Lower lobe of right lung (tissue), 2 donors: Measurements from ENCODE around the gene SEMA3G. TPM values are rescaled to one million over a fixed set of nuclear protein-coding genes. Genes with fewer than 3 reads are reported as not detected.

ENCODE experiments used
- ATAC-seq, 2 donors: fragments of 200-7000 bp; cut with Tn5 transposase; one replicate each; pipeline ENCODE4 v1.9.1; 2020 to 2022; ENCODE audit warnings: mild to moderate bottlenecking in 2 of 2, moderate library complexity in 2 of 2
- DNase-seq: peaks from one replicate; pipeline ENCODE4 v3.0.0-alpha.2; 2020
- H3K27ac ChIP-seq: fragments of 200-600 bp; one replicate; pipeline ENCODE4 v1.8.0; 2022
- H3K27me3 ChIP-seq: fragments of 200-600 bp; one replicate; pipeline ENCODE4 v1.8.0; 2022; ENCODE audit warnings: low read depth
- H3K36me3 ChIP-seq: fragments of 200-600 bp; one replicate; pipeline ENCODE4 v1.8.0; 2022; ENCODE audit warnings: mild to moderate bottlenecking
- H3K4me1 ChIP-seq: fragments of 200-600 bp; one replicate; pipeline ENCODE4 v1.8.0; 2022
- H3K4me3 ChIP-seq: fragments of 200-600 bp; one replicate; pipeline ENCODE4 v1.8.0; 2022; ENCODE audit warnings: mild to moderate bottlenecking
- H3K9me3 ChIP-seq: fragments of 200-600 bp; one replicate; pipeline ENCODE4 v1.8.0; 2022
- intact Hi-C: fragments of 100-400 bp; cut with DNase I; formaldehyde crosslinking; loops from one replicate; pipeline ENCODE4 v1.11.0; 2022
- total RNA-seq: library from RNA; stranded (reverse); fragmentation: NEBNext Ultra II Directional; extraction: Animal tissue kit (Norgen Biotek cat#: 25700); gene quantifications from one replicate; pipeline ENCODE4 v1.2.1, GENCODE V29; 2021
- TF ChIP-seq, protein P1 (sequence below): fragments of 200-600 bp; IDR thresholded peaks from one replicate; pipeline ENCODE4 v1.8.0; 2022; ENCODE audit warnings: antibody characterized with exemption, mild to moderate bottlenecking
- donor health status: DM: no; HTN: yes; CAD: no; lungs with severe emphysema.

SEMA3G gene
- total RNA-seq, 1 donor from 2014 or later: 23.6 TPM

DNA sequence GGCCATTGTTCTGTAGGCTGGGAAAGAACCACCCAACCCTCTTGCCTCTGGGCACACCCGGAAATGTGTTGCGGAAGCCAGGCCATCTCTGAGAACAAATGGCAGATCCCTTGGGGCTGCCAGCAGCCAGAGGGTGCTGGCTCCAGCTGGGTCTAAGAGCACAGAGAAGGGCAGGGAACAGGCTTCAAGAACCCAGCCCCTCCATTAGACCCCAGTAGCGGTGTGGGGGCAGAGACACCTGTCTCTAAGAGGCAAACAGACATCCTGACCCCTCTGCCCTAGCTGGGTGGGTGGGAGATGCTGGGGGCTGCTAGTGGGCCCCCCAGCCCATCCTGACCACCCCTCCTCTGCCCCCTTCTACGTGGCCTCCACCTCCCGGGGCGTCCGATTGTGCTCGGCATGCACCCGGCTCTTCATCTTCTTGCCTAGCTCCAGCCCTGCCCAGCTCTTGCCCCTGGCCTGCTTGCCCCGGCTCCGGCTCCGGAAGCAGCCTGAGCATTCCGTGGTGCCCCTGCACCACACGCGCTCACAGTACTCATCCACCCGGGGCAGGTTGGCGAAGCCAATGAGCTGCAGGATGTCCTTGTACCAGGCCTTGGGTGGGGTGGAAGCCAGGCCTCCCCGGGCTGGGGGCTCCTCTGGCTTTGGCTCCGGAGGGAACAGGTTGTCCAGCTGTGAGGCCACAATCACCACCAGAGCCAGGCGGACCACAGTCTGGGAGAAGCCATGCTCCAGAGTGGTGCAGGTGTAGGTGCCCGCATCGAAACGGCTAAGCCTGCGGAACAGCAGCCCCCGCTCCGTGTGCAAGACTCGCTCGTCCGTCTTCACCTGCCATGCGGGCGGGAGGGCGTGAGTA is 9.4 kb downstream of the SEMA3G start:
- H3K9me3 ChIP-seq: no peaks in the 10 kb centered on the region
- TF ChIP-seq, protein P1, sequence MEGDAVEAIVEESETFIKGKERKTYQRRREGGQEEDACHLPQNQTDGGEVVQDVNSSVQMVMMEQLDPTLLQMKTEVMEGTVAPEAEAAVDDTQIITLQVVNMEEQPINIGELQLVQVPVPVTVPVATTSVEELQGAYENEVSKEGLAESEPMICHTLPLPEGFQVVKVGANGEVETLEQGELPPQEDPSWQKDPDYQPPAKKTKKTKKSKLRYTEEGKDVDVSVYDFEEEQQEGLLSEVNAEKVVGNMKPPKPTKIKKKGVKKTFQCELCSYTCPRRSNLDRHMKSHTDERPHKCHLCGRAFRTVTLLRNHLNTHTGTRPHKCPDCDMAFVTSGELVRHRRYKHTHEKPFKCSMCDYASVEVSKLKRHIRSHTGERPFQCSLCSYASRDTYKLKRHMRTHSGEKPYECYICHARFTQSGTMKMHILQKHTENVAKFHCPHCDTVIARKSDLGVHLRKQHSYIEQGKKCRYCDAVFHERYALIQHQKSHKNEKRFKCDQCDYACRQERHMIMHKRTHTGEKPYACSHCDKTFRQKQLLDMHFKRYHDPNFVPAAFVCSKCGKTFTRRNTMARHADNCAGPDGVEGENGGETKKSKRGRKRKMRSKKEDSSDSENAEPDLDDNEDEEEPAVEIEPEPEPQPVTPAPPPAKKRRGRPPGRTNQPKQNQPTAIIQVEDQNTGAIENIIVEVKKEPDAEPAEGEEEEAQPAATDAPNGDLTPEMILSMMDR: no peak
- ATAC-seq (no peak), DNase-seq (no peak)
- intact Hi-C loops: no loop called here
- H3K4me1 ChIP-seq: peaks cover 57% of the 10 kb centered on the region
- no peaks in the 10 kb centered on the region for H3K27me3 ChIP-seq
- H3K27ac ChIP-seq: peak overlapping the region; percentile 18
- no peak overlapping the region for H3K4me3 ChIP-seq
- no peaks in the 10 kb centered on the region for H3K36me3 ChIP-seq

DNA sequence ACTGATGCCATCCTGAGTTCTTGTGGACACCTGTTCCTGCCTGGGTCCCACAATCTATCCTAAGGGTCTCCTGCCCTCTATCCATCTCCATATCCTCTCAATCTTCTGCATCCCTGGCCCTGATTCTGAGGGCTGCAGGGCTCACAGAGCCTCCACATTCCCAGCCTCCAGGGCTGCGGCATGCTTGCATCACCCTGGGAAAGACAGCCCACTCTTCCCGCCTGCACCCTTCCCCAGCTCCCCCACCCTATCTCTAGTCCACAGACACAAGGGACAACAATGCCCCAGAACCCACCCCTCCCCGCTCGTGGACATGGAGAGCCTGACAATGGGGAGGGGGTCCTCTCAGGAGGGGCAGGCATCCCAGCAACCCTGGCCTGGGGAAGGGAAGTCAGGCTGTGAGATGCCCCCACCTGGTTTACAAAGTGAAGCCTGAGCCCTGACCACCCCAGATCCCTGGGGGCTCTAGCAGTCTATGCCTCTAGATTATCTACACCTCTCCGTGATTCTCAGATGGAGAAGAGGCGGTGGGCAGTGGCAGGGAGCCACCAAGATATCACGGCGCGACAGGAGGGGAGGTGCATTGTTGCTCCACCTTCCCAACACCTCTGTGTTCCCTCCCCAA is 10.3 kb downstream of the SEMA3G start:
- H3K4me1 ChIP-seq: peaks cover 58% of the 10 kb centered on the region
- H3K27ac ChIP-seq: peak overlapping the region; percentile 18
- no peaks in the 10 kb centered on the region for H3K36me3 ChIP-seq
- ATAC-seq (no peak), DNase-seq (no peak)
- TF ChIP-seq, protein P1: no peak
- intact Hi-C loops: no loop called here
- no peak overlapping the region for H3K4me3 ChIP-seq
- H3K27me3 ChIP-seq: no peaks in the 10 kb centered on the region
- H3K9me3 ChIP-seq: no peaks in the 10 kb centered on the region

GRCh38 chr3:52433996-52434479 is 10.9 kb downstream of the SEMA3G start:
- TF ChIP-seq, protein P1: no peak
- Histone ChIP-seq H3K9me3 (no peaks in the 10 kb centered on the region), H3K4me3 (no peak overlapping the region), H3K36me3 (no peaks in the 10 kb centered on the region), H3K27me3 (no peaks in the 10 kb centered on the region), H3K27ac (peak overlapping the region; percentile 4), H3K4me1 (peaks cover 60% of the 10 kb centered on the region)
- DNase-seq (no peak), ATAC-seq (no peak)
- intact Hi-C loops: no loop called here

DNA sequence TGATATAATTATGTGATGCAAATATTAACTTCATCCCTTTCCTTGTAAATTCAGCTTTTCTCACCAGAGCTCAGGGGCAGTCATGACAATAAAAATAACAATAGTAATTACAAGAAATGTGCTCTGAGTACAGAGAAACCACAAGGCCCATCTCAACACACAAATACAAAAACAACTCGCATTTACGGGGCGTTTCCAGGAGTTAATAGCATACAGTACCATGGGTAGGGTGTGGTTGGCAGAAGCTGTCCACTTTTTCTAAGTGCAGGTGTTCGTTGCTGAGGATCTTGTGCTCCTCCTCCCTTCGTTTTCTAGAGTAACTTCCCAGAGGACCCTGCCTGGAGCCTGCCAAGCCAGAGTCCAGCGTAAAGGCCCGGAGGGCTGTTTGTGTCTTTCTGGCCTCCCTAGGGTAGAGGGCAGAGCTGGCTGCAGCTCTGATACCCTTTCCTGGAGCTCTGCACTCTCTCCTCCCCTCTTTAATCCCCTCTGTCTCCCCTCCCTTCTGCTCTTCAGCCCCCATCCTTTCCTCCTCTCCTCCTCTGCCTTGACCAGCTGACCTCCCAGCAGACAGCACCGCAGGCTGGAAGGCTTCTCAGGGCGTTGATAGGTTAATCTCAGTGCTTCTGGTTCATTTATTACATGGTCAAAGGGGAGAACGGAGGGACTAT is 11.4 kb downstream of the SEMA3G start:
- TF ChIP-seq, protein P1: no peak
- Histone ChIP-seq H3K9me3 (no peaks in the 10 kb centered on the region), H3K27ac (peak overlapping the region; percentile 4), H3K4me3 (no peak overlapping the region), H3K4me1 (peaks cover 60% of the 10 kb centered on the region), H3K27me3 (no peaks in the 10 kb centered on the region), H3K36me3 (no peaks in the 10 kb centered on the region)
- intact Hi-C loops: no loop called here
- ATAC-seq: no peak
- DNase-seq: no peak

GRCh38 chr3:52432691-52433141 is 12.2 kb downstream of the SEMA3G start:
- intact Hi-C loops: no loop called here

More at GRCh38 chr3:52432691-52433141, 12.2 kb downstream of the SEMA3G start:
- Histone ChIP-seq H3K27ac (no peak overlapping the region), H3K4me1 (peaks cover 52% of the 10 kb centered on the region), H3K36me3 (no peaks in the 10 kb centered on the region), H3K4me3 (no peak overlapping the region), H3K9me3 (no peaks in the 10 kb centered on the region), H3K27me3 (no peaks in the 10 kb centered on the region)
- no peak for DNase-seq
- no peak for ATAC-seq
- TF ChIP-seq, protein P1: no peak
